GM12892 (cell line): ENCODE measurements around the gene EMX2.

Experiments
- POLR2A ChIP-seq: IDR thresholded peaks from 2 replicates; pipeline ENCODE4 v1.6.1; 2011; ENCODE audit warnings: low read depth, low read length, control low read depth
- POLR2AphosphoS5 ChIP-seq: IDR thresholded peaks from 2 replicates; pipeline ENCODE4 v1.6.1; 2011; ENCODE audit warnings: low read depth, low read length, control low read depth
- TAF1 ChIP-seq: IDR thresholded peaks from 2 replicates; pipeline ENCODE4 v1.6.1; 2011; ENCODE audit warnings: low read depth, mild to moderate bottlenecking, control low read depth, low read length, borderline replicate concordance

GRCh38 chr10:117531371-117532002 is 11.1 kb upstream of the EMX2 start:
- TF ChIP-seq POLR2AphosphoS5 (no peak), POLR2A (no peak), TAF1 (no peak)
